Neural crest cell (in vitro differentiated cells): Measurements from ENCODE around the gene NR2F2. TPM values are rescaled to one million over a fixed set of nuclear protein-coding genes. Genes with fewer than 3 reads are reported as not detected.

Source experiments
- DNase-seq: peaks from one replicate; pipeline ENCODE4 v3.0.0; 2021; ENCODE audit warnings: low read depth, mixed read lengths, low spot score
- H3K27ac Mint-ChIP-seq: one replicate; pipeline ENCODE4 v1.8.0; 2021; ENCODE audit warnings: mild to moderate bottlenecking, mixed read lengths; ENCODE audit not compliant: unreplicated experiment
- H3K27me3 Mint-ChIP-seq: 2 replicates; pipeline ENCODE4 v1.8.0; 2021; ENCODE audit warnings: low read depth, mild to moderate bottlenecking, mixed read lengths
- H3K36me3 Mint-ChIP-seq: 2 replicates; pipeline ENCODE4 v1.8.0; 2021; ENCODE audit warnings: low read depth, mild to moderate bottlenecking, mixed read lengths
- H3K4me1 Mint-ChIP-seq: 2 replicates; pipeline ENCODE4 v1.8.0; 2021; ENCODE audit warnings: mixed read lengths
- H3K4me3 Mint-ChIP-seq: one replicate; pipeline ENCODE4 v1.8.0; 2021; ENCODE audit warnings: mild to moderate bottlenecking, mixed read lengths
- H3K9me3 Mint-ChIP-seq: 2 replicates; pipeline ENCODE4 v1.8.0; 2021; ENCODE audit warnings: mixed read lengths
- CTCF ChIP-seq: fragments of 200-600 bp; sonication (generic); conservative IDR thresholded peaks from 2 replicates; pipeline ENCODE4 v1.5.0; 2021; ENCODE audit warnings: antibody characterized with exemption, mild to moderate bottlenecking
- total RNA-seq: library from RNA; stranded (reverse); gene quantifications from 2 replicates; pipeline ENCODE4 v1.2.1, GENCODE V29; 2021

NR2F2 gene
- total RNA-seq, 1 donor from 2014 or later = 147 TPM

GRCh38 chr15:96343113-96344059 is 12.9 kb downstream of the NR2F2 start:
- Mint-ChIP-seq H3K4me3 (peak overlapping the region; percentile 96), H3K36me3 (peaks cover 49% of the 10 kb centered on the region), H3K4me1 (peaks cover 94% of the 10 kb centered on the region), H3K9me3 (no peaks in the 10 kb centered on the region), H3K27ac (peak overlapping the region; percentile 98), H3K27me3 (peaks cover 86% of the 10 kb centered on the region)
- TF ChIP-seq CTCF = no peak
- no peak for DNase-seq

- Mint-ChIP-seq H3K27ac (peak overlapping the region; percentile 58), H3K27me3 (peaks cover 86% of the 10 kb centered on the region), H3K4me1 (peaks cover 94% of the 10 kb centered on the region), H3K4me3 (peak overlapping the region; percentile 96), H3K36me3 (peaks cover 44% of the 10 kb centered on the region), H3K9me3 (no peaks in the 10 kb centered on the region)
- TF ChIP-seq CTCF = no peak
- no peak for DNase-seq
Measured at GRCh38 chr15:96344060-96344705, 13.7 kb downstream of the NR2F2 start.

GRCh38 chr15:96344706-96345559 is 14.4 kb downstream of the NR2F2 start:
- H3K4me3 Mint-ChIP-seq = peak overlapping the region; percentile 96
- TF ChIP-seq CTCF = no peak
- peak overlapping the region; percentile 58 for H3K27ac Mint-ChIP-seq
- H3K27me3 Mint-ChIP-seq = peaks cover 86% of the 10 kb centered on the region
- no peaks in the 10 kb centered on the region for H3K9me3 Mint-ChIP-seq
- H3K4me1 Mint-ChIP-seq = peaks cover 94% of the 10 kb centered on the region
- peaks cover 37% of the 10 kb centered on the region for H3K36me3 Mint-ChIP-seq
- DNase-seq = no peak

- Mint-ChIP-seq H3K36me3 (peaks cover 29% of the 10 kb centered on the region), H3K9me3 (no peaks in the 10 kb centered on the region), H3K27ac (peak overlapping the region; percentile 58), H3K27me3 (peaks cover 84% of the 10 kb centered on the region), H3K4me1 (peaks cover 95% of the 10 kb centered on the region), H3K4me3 (peak overlapping the region; percentile 96)
- peak; percentile 73 for DNase-seq
- peak; percentile 73 for TF ChIP-seq CTCF
Measured at GRCh38 chr15:96345560-96346399, 15.3 kb downstream of the NR2F2 start.
